NCI-H187 treated with DMSO at 0.1 percent for 48 hours (cell line): ENCODE results near the gene DDX10.

Experiments used
- DNase-seq: peaks from one replicate; lab custom pipeline; 2025; lab: John Stamatoyannopoulos, UW

DDX10 gene

GRCh38 chr11:108872781-108873291 is 208.0 kb downstream of the DDX10 start:
- no peak for DNase-seq

GRCh38 chr11:108873310-108873709 is 208.4 kb downstream of the DDX10 start:
- DNase-seq, result no peak

GRCh38 chr11:108873941-108874340 is 209.1 kb downstream of the DDX10 start:
- no peak for DNase-seq

GRCh38 chr11:108875134-108875533 is 210.3 kb downstream of the DDX10 start:
- no peak for DNase-seq

- no peak for DNase-seq
Measured at GRCh38 chr11:108877178-108877577, 212.3 kb downstream of the DDX10 start.

- DNase-seq, result no peak
Measured at GRCh38 chr11:108880510-108880909, 215.6 kb downstream of the DDX10 start.

- no peak for DNase-seq
Measured at GRCh38 chr11:108881131-108881530, 216.3 kb downstream of the DDX10 start.

- DNase-seq, result no peak
Measured at GRCh38 chr11:108882211-108882831, 217.5 kb downstream of the DDX10 start.

GRCh38 chr11:108886005-108886659 is 221.3 kb downstream of the DDX10 start:
- no peak for DNase-seq

GRCh38 chr11:108886660-108887009 is 221.8 kb downstream of the DDX10 start:
- no peak for DNase-seq

GRCh38 chr11:108887436-108888238 is 222.8 kb downstream of the DDX10 start:
- no peak for DNase-seq

GRCh38 chr11:108890482-108891105 is 225.7 kb downstream of the DDX10 start:
- DNase-seq, result no peak

- DNase-seq, result no peak
Measured at GRCh38 chr11:108891143-108891542, 226.3 kb downstream of the DDX10 start.

GRCh38 chr11:108891909-108892511 is 227.1 kb downstream of the DDX10 start:
- DNase-seq, result no peak

- no peak for DNase-seq
Measured at GRCh38 chr11:108895579-108896480, 231.0 kb downstream of the DDX10 start.

- DNase-seq, result no peak
Measured at GRCh38 chr11:108897071-108897481, 232.2 kb downstream of the DDX10 start.

- DNase-seq, result no peak
Measured at GRCh38 chr11:108897916-108898315, 233.0 kb downstream of the DDX10 start.

GRCh38 chr11:108901359-108901758 is 236.5 kb downstream of the DDX10 start:
- DNase-seq, result no peak

- no peak for DNase-seq
Measured at GRCh38 chr11:108902027-108902469, 237.2 kb downstream of the DDX10 start.

GRCh38 chr11:108904480-108904879 is 239.6 kb downstream of the DDX10 start:
- no peak for DNase-seq

- DNase-seq, result no peak
Measured at GRCh38 chr11:108906329-108906728, 241.5 kb downstream of the DDX10 start.
